ENCODE results near the gene OR4D1.
A peak's percentile ranks its signal among the peaks of the same experiment; 100 is the strongest.
"Not testable (repeated sequence)": the region's sequence is repeated elsewhere in the genome, so short reads cannot be mapped to it uniquely, and the experiment has no call there.

The OR4D1 gene

GRCh38 chr17:58147930-58148434 is at the start of gene OR4D1:
OR4D1 (plus strand) TSS chr17:58148384; CDS start chr17:58155154, 6,770 bp downstream.
- no peak for DNase-seq

- no peak for DNase-seq
Measured at GRCh38 chr17:58100506-58100905, 47.7 kb upstream of the OR4D1 start.

- DNase-seq, result not testable (repeated sequence)
Measured at GRCh38 chr17:58101898-58102297, 46.3 kb upstream of the OR4D1 start.

GRCh38 chr17:58105093-58105492 is 43.1 kb upstream of the OR4D1 start:
- DNase-seq, result no peak

- no peak for DNase-seq
Measured at GRCh38 chr17:58107306-58107705, 40.9 kb upstream of the OR4D1 start.

GRCh38 chr17:58109197-58109596 is 39.0 kb upstream of the OR4D1 start:
- no peak for DNase-seq

GRCh38 chr17:58110012-58110411 is 38.2 kb upstream of the OR4D1 start:
- DNase-seq, result no peak

- DNase-seq, result no peak
Measured at GRCh38 chr17:58111676-58112075, 36.5 kb upstream of the OR4D1 start.

GRCh38 chr17:58112970-58113631 is 35.1 kb upstream of the OR4D1 start:
- DNase-seq, result peak; percentile 84

GRCh38 chr17:58113947-58114346 is 34.2 kb upstream of the OR4D1 start:
- DNase-seq, result no peak

- no peak for DNase-seq
Measured at GRCh38 chr17:58117382-58117781, 30.8 kb upstream of the OR4D1 start.

- no peak for DNase-seq
Measured at GRCh38 chr17:58119491-58119890, 28.7 kb upstream of the OR4D1 start.

GRCh38 chr17:58120195-58120822 is 27.9 kb upstream of the OR4D1 start:
- DNase-seq, result peak; percentile 31

GRCh38 chr17:58121925-58122324 is 26.3 kb upstream of the OR4D1 start:
- no peak for DNase-seq

- DNase-seq, result no peak
Measured at GRCh38 chr17:58127846-58128245, 20.3 kb upstream of the OR4D1 start.

- not testable (repeated sequence) for DNase-seq
Measured at GRCh38 chr17:58132697-58133096, 15.5 kb upstream of the OR4D1 start.

GRCh38 chr17:58136669-58137279 is 11.4 kb upstream of the OR4D1 start:
- DNase-seq, result no peak

- DNase-seq, result no peak
Measured at GRCh38 chr17:58141505-58141904, 6.7 kb upstream of the OR4D1 start.

GRCh38 chr17:58143335-58143734 is 4.8 kb upstream of the OR4D1 start:
- not testable (repeated sequence) for DNase-seq

GRCh38 chr17:58144801-58145200 is 3.4 kb upstream of the OR4D1 start:
- DNase-seq, result no peak

GRCh38 chr17:58148609-58149008 is 425 bp downstream of the OR4D1 start:
- no peak for DNase-seq

- no peak for DNase-seq
Measured at GRCh38 chr17:58150394-58150793, 2.2 kb downstream of the OR4D1 start.

- DNase-seq, result no peak
Measured at GRCh38 chr17:58153046-58153445, 4.9 kb downstream of the OR4D1 start.

- DNase-seq, result no peak
Measured at GRCh38 chr17:58153671-58154070, 5.5 kb downstream of the OR4D1 start.

Data from activated naive CD4-positive, alpha-beta T cell treated with anti-CD3 and anti-CD28 coated beads, Interleukin-2, amount 50 U/mL, for 16 hours (primary cell).